GM19395 (cell line): ENCODE data around the gene CC2D1B.

Experiments used
- ATAC-seq: cut with Tn5 transposase; IDR thresholded peaks from one replicate; pipeline ENCODE4 v1.9.1; 2021; ENCODE audit warnings: mild to moderate bottlenecking, moderate library complexity; ENCODE audit not compliant: unreplicated experiment

The CC2D1B gene

DNA sequence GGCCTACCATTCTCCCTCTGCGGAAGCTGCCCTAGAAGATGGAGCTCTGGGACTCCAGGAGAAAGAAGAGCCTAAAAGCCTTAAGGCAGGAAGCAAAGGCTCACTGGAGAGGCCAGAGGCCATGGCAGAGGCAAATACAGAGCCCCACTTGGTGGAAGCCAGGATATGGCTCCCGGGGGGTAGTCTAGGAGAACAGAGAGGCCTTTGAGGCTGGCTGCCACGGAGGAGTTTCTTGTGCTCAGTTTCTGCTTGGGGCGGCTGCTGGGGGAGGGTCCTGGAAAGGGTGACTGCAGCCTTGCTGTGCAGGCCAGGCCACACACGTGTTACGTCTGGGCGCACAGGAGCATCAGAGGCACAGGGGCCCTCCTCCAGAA is 5.4 kb downstream of the CC2D1B start:
- no peak for ATAC-seq

- ATAC-seq: no peak
Observed at GRCh38 chr1:52359676-52360594, 6.1 kb downstream of the CC2D1B start.

DNA sequence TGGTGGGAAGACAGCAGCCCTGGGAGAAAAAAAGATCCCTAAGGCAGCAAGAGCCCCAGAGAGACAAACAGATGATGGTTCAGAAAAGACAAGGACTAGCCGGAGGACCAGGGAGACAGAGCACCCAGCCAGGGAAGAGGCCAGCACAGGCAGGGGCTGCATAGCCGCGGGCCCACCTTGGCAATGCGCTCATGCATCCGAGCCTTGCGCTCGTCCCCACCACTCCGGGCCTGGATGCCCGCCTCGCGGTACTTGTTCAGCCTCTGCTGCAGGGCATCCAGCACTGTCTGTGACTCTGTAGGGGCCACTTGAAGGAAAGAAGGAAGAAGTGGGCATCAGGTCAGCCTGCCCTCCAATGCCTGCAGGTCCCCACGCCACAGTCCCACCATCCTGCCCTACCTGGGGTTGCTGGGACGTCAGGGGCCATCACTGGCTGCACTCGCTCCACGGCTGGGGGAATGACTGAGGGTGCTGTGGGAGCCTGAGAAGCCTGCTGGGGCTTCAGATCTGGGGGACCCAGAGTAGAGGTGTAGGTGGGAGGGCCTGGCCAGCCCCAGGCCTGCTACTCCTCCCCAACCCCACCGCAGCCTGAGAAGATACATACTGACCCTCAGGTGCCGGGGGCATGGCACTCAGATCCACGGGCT is 7.0 kb downstream of the CC2D1B start:
- no peak for ATAC-seq

- no peak for ATAC-seq
Observed at GRCh38 chr1:52357397-52357796, 8.6 kb downstream of the CC2D1B start.

GRCh38 chr1:52356818-52357355 is 9.1 kb downstream of the CC2D1B start:
- ATAC-seq: no peak

DNA sequence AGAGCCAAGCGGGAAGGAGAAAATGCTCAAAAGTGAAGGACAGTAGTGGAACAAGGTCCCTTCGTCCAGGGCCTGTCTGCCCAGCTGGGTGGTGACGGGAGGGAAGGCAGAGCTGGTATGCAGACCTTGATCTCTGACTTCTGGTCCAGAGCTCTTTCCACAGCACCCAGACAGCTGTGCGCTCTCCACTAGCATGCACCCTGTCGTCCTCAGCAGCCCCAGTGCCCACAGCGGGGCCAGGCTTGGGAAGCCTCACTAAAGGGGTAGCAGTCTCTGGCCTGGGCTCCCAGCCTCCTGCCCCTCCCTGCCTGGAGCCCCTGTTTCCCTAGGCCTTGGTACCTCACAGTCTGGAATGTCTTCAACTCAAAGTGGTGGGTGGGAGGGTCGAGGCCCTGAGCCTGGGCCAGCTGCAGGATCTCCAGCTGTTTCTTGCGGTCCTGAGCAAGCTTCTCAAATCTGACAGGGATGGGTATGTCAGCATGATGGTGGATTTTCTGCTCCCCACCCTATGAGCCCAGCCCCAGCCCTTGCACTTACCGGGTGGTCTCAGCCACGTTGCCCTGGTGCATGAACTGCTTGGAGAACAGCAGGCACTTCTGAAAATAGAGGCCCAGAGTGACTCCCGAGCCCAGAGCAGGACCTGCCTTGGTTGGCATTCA is 10.0 kb downstream of the CC2D1B start:
- ATAC-seq: no peak

GRCh38 chr1:52355436-52355835 is 10.6 kb downstream of the CC2D1B start:
- ATAC-seq: no peak

DNA sequence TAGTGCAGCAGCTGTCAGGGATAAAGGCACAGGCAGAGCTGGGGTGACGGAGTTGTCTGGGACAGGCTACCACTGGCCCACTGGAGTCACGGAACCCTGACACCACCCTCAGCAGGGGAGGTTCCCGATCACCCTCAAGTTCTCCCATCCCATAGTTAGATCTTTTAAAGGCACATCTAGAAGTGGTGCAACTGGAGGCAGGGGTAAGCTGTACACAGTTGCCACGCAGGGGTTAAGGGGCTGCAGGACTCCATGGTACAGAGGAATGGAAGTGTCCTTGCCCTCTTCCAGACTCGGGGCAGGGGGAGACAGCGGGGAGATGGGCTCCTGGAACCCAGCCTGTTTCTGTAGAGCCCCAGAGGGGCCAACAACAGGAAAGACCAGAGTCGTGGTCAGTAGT is 13.3 kb downstream of the CC2D1B start:
- no peak for ATAC-seq

GRCh38 chr1:52348704-52349300 is 17.2 kb downstream of the CC2D1B start:
- ATAC-seq: no peak

- ATAC-seq: no peak
Observed at GRCh38 chr1:52346653-52347052, 19.4 kb downstream of the CC2D1B start.

GRCh38 chr1:52345252-52345651 is 20.8 kb downstream of the CC2D1B start:
- no peak for ATAC-seq

GRCh38 chr1:52343979-52344378 is 22.0 kb downstream of the CC2D1B start:
- no peak for ATAC-seq

- no peak for ATAC-seq
Observed at GRCh38 chr1:52341655-52342260, 24.2 kb downstream of the CC2D1B start.

DNA sequence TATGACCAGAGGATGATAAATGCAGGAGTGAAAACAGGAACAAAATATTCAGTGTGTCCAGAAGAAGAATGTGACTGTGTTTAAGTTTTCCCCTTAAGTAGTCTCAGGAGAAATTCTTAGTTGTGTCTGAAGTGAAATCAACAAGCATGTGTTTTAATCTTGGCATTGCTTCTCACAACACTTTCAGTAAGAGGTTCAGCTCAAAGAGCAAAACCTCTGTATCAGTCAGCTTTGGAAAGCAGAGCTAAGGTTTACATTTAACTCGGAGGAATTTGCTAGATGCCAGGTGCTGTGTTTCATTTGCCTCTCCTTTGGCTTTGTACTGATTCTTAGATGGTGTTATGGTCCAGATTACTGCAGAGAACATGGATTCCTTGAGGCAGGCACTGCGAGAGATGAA is 28.6 kb downstream of the CC2D1B start:
- no peak for ATAC-seq

- ATAC-seq: no peak
Observed at GRCh38 chr1:52334906-52335528, 31.0 kb downstream of the CC2D1B start.

- ATAC-seq: no peak
Observed at GRCh38 chr1:52332411-52332810, 33.6 kb downstream of the CC2D1B start.

DNA sequence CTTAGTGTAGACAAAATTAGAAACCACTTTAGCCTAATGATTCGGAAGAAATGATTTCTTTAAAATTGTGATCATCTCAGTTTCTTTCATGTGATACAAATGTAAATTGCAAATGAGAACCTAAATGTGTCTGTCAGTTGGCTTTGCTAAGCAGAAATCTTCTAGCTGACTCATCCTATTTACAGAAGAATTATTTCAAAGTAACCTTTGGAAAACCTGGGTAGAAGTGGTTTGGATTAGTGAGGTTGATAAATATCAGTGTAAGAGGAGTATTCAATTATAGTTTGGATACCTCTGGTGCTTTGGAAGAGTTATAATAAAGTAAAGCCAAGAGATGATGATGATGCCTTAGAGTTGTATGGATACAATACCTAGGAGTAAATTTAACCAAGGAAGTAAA is 37.4 kb downstream of the CC2D1B start:
- no peak for ATAC-seq

GRCh38 chr1:52325786-52326185 is 40.2 kb downstream of the CC2D1B start:
- no peak for ATAC-seq

GRCh38 chr1:52323731-52324130 is 42.3 kb downstream of the CC2D1B start:
- ATAC-seq: no peak

DNA sequence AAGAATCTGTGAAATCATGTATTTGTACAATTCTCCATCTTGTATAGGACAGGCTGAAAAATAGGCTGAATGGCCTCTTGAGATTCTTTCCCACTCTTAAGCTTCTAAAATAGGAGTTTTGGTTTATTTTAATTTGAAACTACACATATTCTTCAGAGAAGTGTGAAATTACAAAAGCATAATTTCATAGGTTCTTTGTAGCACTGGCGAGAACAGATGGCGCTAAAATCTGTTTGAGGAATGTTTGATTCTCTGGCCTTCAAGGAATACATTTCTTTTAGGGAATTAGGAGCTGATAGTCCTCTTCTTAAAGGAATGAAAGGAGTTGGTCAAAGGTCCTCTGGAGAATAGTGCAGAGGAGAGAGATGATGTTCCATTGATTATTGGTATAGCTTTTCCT is 44.9 kb downstream of the CC2D1B start:
- ATAC-seq: no peak
